Osteocyte (in vitro differentiated cells): Measurements from ENCODE around the gene STPG2. TPM values are rescaled to one million over a fixed set of nuclear protein-coding genes. Genes with fewer than 3 reads are reported as not detected.
"Not testable (repeated sequence)": the region's sequence is repeated elsewhere in the genome, so short reads cannot be mapped to it uniquely, and the experiment has no call there.

Experiments used
- DNase-seq: peaks from one replicate; pipeline ENCODE4 v3.0.0; 2021; ENCODE audit warnings: mixed read lengths; ENCODE audit not compliant: unreplicated experiment; ENCODE audit errors: extremely low spot score
- H3K27ac Mint-ChIP-seq: one replicate; pipeline ENCODE4 v1.8.0; 2021; ENCODE audit warnings: mild to moderate bottlenecking, mixed read lengths; ENCODE audit not compliant: unreplicated experiment
- H3K27me3 Mint-ChIP-seq: one replicate; pipeline ENCODE4 v1.8.0; 2021; ENCODE audit warnings: mixed read lengths; ENCODE audit not compliant: unreplicated experiment
- H3K36me3 Mint-ChIP-seq: one replicate; pipeline ENCODE4 v1.8.0; 2021; ENCODE audit warnings: mixed read lengths; ENCODE audit not compliant: unreplicated experiment
- H3K4me1 Mint-ChIP-seq: one replicate; pipeline ENCODE4 v1.8.0; 2021; ENCODE audit warnings: mixed read lengths; ENCODE audit not compliant: unreplicated experiment
- H3K4me3 Mint-ChIP-seq: one replicate; pipeline ENCODE4 v1.8.0; 2021; ENCODE audit warnings: mild to moderate bottlenecking, moderate library complexity, mixed read lengths; ENCODE audit not compliant: unreplicated experiment
- H3K9me3 Mint-ChIP-seq: one replicate; pipeline ENCODE4 v1.8.0; 2021; ENCODE audit warnings: mixed read lengths; ENCODE audit not compliant: unreplicated experiment
- total RNA-seq: library from RNA; stranded (reverse); gene quantifications from 2 replicates; pipeline ENCODE4 v1.2.1, GENCODE V29; 2021
- TF ChIP-seq, protein P1 (sequence below): fragments of 200-600 bp; sonication (generic); IDR thresholded peaks from 2 replicates; pipeline ENCODE4 v1.5.0; 2021; ENCODE audit warnings: antibody characterized with exemption, mild to moderate bottlenecking, moderate library complexity

STPG2 gene
- total RNA-seq, 1 donor from 2014 or later = not detected

DNA sequence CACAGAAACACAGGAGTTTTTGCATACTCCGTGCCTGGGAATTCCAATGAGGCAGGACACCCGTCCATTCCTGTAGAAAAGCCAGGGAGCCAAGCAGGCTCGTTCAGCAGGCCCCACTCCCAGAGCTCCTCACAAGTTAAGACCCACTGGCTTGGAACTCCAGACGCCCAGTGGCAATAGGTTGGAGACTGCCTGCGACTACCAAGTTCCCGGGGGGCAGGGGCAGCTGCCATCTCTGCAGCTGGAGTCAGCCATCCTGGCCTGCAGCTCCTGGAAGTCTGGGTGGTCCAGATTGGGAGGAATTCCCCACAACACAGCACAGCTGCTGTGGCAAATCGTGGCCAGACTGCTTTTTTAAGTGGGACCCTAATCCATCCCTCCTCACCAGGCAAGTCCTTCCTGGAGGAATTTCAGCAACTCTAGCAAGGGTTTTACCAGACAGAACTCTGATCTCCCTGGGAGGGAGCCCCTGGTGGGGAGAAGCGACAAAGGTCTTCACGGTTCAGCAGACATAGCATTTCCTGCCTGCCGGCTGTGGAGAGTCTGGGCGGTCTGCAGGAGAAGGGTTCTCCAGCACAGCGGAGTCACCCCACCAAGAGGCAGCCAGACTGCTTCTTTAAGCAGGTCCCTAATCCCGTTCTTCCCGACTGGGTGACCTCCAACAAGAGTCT, 231.9 kb downstream of the STPG2 start:
- no peak for DNase-seq
- no peak overlapping the region for H3K27ac Mint-ChIP-seq
- H3K4me1 Mint-ChIP-seq = no peaks in the 10 kb centered on the region
- peaks cover 10% of the 10 kb centered on the region for H3K9me3 Mint-ChIP-seq
- no peaks in the 10 kb centered on the region for H3K27me3 Mint-ChIP-seq
- no peak overlapping the region for H3K4me3 Mint-ChIP-seq
- TF ChIP-seq, protein P1, sequence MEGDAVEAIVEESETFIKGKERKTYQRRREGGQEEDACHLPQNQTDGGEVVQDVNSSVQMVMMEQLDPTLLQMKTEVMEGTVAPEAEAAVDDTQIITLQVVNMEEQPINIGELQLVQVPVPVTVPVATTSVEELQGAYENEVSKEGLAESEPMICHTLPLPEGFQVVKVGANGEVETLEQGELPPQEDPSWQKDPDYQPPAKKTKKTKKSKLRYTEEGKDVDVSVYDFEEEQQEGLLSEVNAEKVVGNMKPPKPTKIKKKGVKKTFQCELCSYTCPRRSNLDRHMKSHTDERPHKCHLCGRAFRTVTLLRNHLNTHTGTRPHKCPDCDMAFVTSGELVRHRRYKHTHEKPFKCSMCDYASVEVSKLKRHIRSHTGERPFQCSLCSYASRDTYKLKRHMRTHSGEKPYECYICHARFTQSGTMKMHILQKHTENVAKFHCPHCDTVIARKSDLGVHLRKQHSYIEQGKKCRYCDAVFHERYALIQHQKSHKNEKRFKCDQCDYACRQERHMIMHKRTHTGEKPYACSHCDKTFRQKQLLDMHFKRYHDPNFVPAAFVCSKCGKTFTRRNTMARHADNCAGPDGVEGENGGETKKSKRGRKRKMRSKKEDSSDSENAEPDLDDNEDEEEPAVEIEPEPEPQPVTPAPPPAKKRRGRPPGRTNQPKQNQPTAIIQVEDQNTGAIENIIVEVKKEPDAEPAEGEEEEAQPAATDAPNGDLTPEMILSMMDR = no peak
- H3K36me3 Mint-ChIP-seq = no peaks in the 10 kb centered on the region

DNA sequence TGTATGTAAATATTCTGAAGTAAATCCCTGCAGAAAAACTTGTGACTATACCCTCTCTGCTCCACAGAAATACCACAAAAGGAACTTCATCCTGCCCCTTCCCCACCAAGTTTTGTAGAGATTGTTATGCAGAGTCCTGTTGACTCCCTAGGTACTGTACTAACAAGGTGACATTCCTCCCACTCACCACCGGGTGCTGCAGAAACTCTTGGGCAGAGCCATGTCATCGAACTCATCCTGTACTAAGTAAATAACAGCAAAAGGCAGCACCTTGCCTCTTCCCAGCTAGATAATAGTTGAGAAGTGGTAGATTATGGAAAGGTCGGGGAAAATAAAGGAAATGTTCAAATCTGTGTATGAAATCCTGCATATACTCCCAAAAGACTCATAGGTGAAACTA, 233.3 kb downstream of the STPG2 start:
- no peaks in the 10 kb centered on the region for H3K36me3 Mint-ChIP-seq
- no peaks in the 10 kb centered on the region for H3K4me1 Mint-ChIP-seq
- no peak overlapping the region for H3K27ac Mint-ChIP-seq
- no peak overlapping the region for H3K4me3 Mint-ChIP-seq
- no peak for DNase-seq
- no peaks in the 10 kb centered on the region for H3K27me3 Mint-ChIP-seq
- peaks cover 8% of the 10 kb centered on the region for H3K9me3 Mint-ChIP-seq
- TF ChIP-seq, protein P1 = no peak

DNA sequence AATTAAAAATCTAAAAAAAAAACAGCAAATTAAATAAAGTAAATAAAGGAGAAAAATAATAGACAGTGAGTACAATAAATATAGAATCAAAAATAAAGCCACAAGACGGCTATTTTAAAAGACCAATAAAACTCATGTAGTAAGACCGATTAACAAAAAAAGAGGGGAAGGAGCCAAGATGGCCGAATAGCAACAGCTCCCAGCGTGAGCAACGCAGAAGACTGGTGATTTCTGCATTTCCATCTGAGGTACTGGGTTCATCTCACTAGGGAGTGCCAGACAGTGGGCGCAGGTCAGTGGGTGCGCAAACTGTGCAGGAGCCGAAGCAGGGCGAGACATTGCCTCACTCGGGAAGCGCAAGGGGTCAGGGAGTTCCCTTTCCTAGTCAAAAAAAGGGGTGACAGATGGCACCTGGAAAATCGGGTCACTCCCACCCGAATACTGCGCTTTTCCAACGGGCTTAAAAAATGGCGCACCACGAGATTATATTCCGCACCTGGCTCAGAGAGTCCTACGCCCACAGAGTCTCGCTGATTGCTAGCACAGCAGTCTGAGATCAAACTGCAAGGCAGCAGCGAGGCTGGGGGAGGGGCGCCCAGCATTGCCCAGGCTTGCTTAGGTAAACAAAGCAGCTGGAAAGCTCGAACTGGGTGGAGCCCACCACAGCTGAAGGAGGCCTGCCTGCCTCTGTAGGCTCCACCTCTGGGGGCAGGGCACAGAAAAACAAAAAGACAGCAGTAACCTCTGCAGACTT, 239.7 kb downstream of the STPG2 start:
- H3K27ac Mint-ChIP-seq, H3K36me3 Mint-ChIP-seq: not testable (repeated sequence)
- peak overlapping the region; percentile 6 for H3K4me3 Mint-ChIP-seq

DNA sequence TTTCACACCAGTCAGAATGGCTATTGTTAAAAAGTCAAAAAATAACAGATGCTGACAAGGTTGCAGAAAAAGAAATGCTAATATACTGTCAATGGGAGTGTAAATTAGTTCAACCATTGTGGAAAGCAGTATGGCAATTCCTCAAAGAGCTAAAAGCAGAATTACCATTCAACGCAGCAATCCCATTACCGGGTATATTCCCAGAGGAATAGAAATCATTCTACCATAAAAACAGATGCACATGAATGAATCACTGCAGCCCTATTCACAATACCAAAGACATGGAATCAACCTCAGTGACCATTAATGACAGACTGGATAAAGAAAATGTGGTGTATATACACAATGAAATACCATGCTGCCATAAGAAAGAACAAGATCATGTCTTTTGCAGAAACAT, 243.0 kb downstream of the STPG2 start:
- Mint-ChIP-seq H3K9me3 (peaks cover 9% of the 10 kb centered on the region), H3K27me3 (peaks cover 3% of the 10 kb centered on the region), H3K4me1 (no peaks in the 10 kb centered on the region), H3K4me3 (no peak overlapping the region), H3K36me3 (no peaks in the 10 kb centered on the region), H3K27ac (no peak overlapping the region)
- no peak for DNase-seq
- TF ChIP-seq, protein P1 = no peak

More for the DNA sequence above, 239.7 kb downstream of the STPG2 start:
- H3K9me3 Mint-ChIP-seq = peaks cover 16% of the 10 kb centered on the region
- DNase-seq, H3K4me1 Mint-ChIP-seq, H3K27me3 Mint-ChIP-seq: not testable (repeated sequence)

DNA sequence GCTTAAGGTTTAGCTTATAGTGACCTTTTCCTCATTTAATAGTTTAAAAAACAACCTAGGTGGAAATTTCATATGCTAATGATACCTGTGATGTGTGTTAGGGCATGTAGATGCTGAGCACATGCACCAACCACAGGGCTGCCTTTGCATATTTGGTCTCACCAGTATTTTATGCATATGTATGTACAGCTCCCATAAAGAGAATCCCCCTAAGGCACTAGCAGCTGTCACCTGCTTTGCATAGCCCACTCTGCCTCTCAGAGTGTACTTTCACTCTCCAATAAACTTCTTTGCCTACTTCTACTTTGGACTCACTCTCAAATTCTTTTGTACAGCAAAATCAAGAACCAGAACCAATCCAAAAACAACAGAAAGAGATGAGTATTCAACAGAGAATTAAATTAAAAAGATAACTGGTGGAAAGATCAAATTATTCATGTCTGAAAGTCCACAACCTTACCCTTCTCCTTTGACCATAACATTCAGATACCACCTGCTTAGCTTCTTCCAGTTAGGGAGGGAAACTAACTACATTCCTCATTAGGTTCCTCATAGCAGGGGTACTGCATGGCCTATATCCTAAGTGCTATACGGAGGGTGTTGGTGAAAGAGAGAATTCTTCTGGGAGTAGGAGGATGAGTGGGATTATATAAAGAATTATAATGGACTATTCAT, 250.5 kb downstream of the STPG2 start:
- no peaks in the 10 kb centered on the region for H3K4me1 Mint-ChIP-seq
- H3K9me3 Mint-ChIP-seq = no peaks in the 10 kb centered on the region
- no peaks in the 10 kb centered on the region for H3K36me3 Mint-ChIP-seq
- H3K27ac Mint-ChIP-seq = no peak overlapping the region
- DNase-seq = no peak
- H3K27me3 Mint-ChIP-seq = no peaks in the 10 kb centered on the region
- no peak overlapping the region for H3K4me3 Mint-ChIP-seq
- TF ChIP-seq, protein P1 = no peak
